Loucy (cell line): Measurements from ENCODE around the gene PAFAH2.

ENCODE experiments used
- H2AFZ ChIP-seq: fragments of 200-600 bp; sonication (generic); 2 replicates; pipeline ENCODE4 v1.6.0; 2016; ENCODE audit warnings: antibody characterized with exemption, mild to moderate bottlenecking, low read length, moderate library complexity
- H3F3A ChIP-seq: fragments of 200-600 bp; 2 replicates; pipeline ENCODE4 v1.6.0; 2016; ENCODE audit warnings: antibody characterized with exemption, low read depth, mild to moderate bottlenecking
- H3K27me3 ChIP-seq: fragments of 200-600 bp; sonication (generic); 2 replicates; pipeline ENCODE4 v1.6.1; 2014; ENCODE audit warnings: low read length, mild to moderate bottlenecking; ENCODE audit not compliant: insufficient read depth, poor library complexity, severe bottlenecking
- H3K36me3 ChIP-seq: fragments of 200-600 bp; sonication (generic); 2 replicates; pipeline ENCODE4 v1.6.1; 2016; ENCODE audit warnings: low read length; ENCODE audit not compliant: insufficient read depth
- H3K4me1 ChIP-seq: fragments of 200-600 bp; sonication (generic); 2 replicates; pipeline ENCODE4 v1.5.1; 2014; ENCODE audit warnings: low read length, mild to moderate bottlenecking; ENCODE audit not compliant: insufficient read depth, poor library complexity, severe bottlenecking
- H3K4me2 ChIP-seq: fragments of 200-600 bp; sonication (generic); 2 replicates; pipeline ENCODE4 v1.6.0; 2014; ENCODE audit warnings: antibody characterized with exemption, low read length, low read depth, mild to moderate bottlenecking; ENCODE audit not compliant: poor library complexity, severe bottlenecking
- H3K4me3 ChIP-seq: fragments of 200-600 bp; sonication (generic); 2 replicates; pipeline ENCODE4 v1.5.1; 2014; ENCODE audit warnings: low read length, mild to moderate bottlenecking, mixed read lengths; ENCODE audit not compliant: poor library complexity, severe bottlenecking
- H3K79me2 ChIP-seq: fragments of 200-600 bp; sonication (generic); 2 replicates; pipeline ENCODE4 v1.6.1; 2014; ENCODE audit warnings: low read length; ENCODE audit not compliant: insufficient read depth
- H3K9ac ChIP-seq: fragments of 200-600 bp; sonication (generic); 2 replicates; pipeline ENCODE4 v1.6.0; 2014; ENCODE audit warnings: mild to moderate bottlenecking, low read depth, low read length, moderate library complexity; ENCODE audit not compliant: poor library complexity, severe bottlenecking
- H3K9me2 ChIP-seq: fragments of 200-600 bp; sonication (generic); replicated peaks from 2 replicates; pipeline ENCODE4 v1.6.1; 2016; ENCODE audit warnings: low read depth, low read length, mixed read lengths
- H3K9me3 ChIP-seq: fragments of 200-600 bp; sonication (generic); 2 replicates; pipeline ENCODE4 v1.6.1; 2014; ENCODE audit warnings: mild to moderate bottlenecking, antibody characterized with exemption, low read length, low read depth; ENCODE audit not compliant: insufficient read depth
- H4K20me1 ChIP-seq: fragments of 200-600 bp; sonication (generic); 2 replicates; pipeline ENCODE4 v1.6.0; 2014; ENCODE audit warnings: antibody characterized with exemption, low read length, mild to moderate bottlenecking; ENCODE audit not compliant: insufficient read depth, poor library complexity, severe bottlenecking
- EZH2phosphoT487 ChIP-seq: fragments of 200-600 bp; IDR thresholded peaks from 2 replicates; pipeline ENCODE4 v1.6.1; 2018; ENCODE audit warnings: antibody characterized with exemption, mild to moderate bottlenecking, moderate library complexity, borderline replicate concordance

PAFAH2 gene

DNA sequence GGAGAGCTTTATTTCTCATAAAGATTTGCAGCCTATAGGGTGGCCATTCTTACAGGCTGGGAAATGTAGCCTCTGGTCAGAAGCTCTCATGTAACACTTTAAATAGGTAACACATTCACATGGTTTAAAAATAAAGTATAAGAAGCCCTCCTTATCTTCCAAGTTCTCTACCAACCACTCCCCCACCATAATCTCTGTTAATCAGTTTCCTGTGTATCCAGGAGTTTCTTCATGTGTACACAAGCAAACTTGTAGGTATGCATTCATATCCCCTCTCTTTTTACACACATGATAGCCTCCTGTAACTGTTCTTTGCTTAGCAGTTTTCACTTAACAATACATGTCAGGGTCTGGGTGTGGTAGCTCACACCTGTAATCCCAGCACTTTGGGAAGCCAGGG lies 86.7 kb downstream of the PAFAH2 start:
- Histone ChIP-seq H3K4me2 (no peak overlapping the region), H3F3A (no peaks in the 10 kb centered on the region), H3K4me1 (peaks cover 6% of the 10 kb centered on the region), H3K27me3 (no peaks in the 10 kb centered on the region), H3K79me2 (peaks cover 1% of the 10 kb centered on the region; the same call in 1 of the 2 replicates), H2AFZ (no peak overlapping the region), H3K36me3 (no peaks in the 10 kb centered on the region), H3K4me3 (no peak overlapping the region), H3K9me2 (no peaks in the 10 kb centered on the region), H4K20me1 (no peaks in the 10 kb centered on the region), H3K9me3 (no peaks in the 10 kb centered on the region), H3K9ac (no peak overlapping the region)
- no peak for TF ChIP-seq EZH2phosphoT487
